Upper lobe of left lung (tissue), 4 donors: ENCODE measurements around the gene SDK1.

Source experiments
- EP300 ChIP-seq, 4 donors: sonication (generic); formaldehyde crosslinking; IDR thresholded peaks; one replicate each; pipeline ENCODE4 v1.5.1; 2017; ENCODE audit warnings: antibody characterized with exemption in 4 of 4, control low read depth in 2 of 4
- POLR2A ChIP-seq, 4 donors: fragments of 450-650 bp; IDR thresholded peaks; one replicate each; pipeline ENCODE4 v1.5.1; 2016 to 2017; ENCODE audit warnings: antibody characterized with exemption in 4 of 4, mild to moderate bottlenecking in 2 of 4
- POLR2AphosphoS5 ChIP-seq, 2 donors: sonication (generic); formaldehyde crosslinking; IDR thresholded peaks; one replicate each; pipeline ENCODE4 v1.5.1; 2017; ENCODE audit warnings: antibody characterized with exemption in 2 of 2
- TF ChIP-seq, protein P1 (sequence below), 6 experiments: fragments of 450-650 bp in 4 of 6; fragments of 200-600 bp in 2 of 6; sonication (generic) in 2 of 6; IDR thresholded peaks; one replicate each; pipeline ENCODE4 v1.5.1; 2016 to 2019; ENCODE audit warnings: antibody characterized with exemption in 6 of 6

- TF ChIP-seq, protein P1, sequence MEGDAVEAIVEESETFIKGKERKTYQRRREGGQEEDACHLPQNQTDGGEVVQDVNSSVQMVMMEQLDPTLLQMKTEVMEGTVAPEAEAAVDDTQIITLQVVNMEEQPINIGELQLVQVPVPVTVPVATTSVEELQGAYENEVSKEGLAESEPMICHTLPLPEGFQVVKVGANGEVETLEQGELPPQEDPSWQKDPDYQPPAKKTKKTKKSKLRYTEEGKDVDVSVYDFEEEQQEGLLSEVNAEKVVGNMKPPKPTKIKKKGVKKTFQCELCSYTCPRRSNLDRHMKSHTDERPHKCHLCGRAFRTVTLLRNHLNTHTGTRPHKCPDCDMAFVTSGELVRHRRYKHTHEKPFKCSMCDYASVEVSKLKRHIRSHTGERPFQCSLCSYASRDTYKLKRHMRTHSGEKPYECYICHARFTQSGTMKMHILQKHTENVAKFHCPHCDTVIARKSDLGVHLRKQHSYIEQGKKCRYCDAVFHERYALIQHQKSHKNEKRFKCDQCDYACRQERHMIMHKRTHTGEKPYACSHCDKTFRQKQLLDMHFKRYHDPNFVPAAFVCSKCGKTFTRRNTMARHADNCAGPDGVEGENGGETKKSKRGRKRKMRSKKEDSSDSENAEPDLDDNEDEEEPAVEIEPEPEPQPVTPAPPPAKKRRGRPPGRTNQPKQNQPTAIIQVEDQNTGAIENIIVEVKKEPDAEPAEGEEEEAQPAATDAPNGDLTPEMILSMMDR (IDR thresholded peaks at IDR 0.05) = no peak
- TF ChIP-seq POLR2A (IDR thresholded peaks at IDR 0.05) (no peak), POLR2AphosphoS5 (IDR thresholded peaks at IDR 0.05) (no peak), EP300 (IDR thresholded peaks at IDR 0.05) (no peak)
Measured at GRCh38 chr7:4235596-4235995, 934.5 kb downstream of the SDK1 start.
